ENCODE measurements around the gene IFITM10. TPM values are rescaled to one million over a fixed set of nuclear protein-coding genes. Genes with fewer than 3 reads are reported as not detected.

IFITM10 gene
- total and polyA plus RNA-seq, 12 donors, result 0.28 to 267 (median 31.6) TPM

GRCh38 chr11:1732418-1733008, 17.9 kb downstream of the IFITM10 start:
- H3K27ac ChIP-seq, result no peak overlapping the region
- DNase-seq, result peak in 3 of 7 donors; percentile 11 to 54 (median 19)
- H3K4me1 ChIP-seq (replicated peaks in 1 of 2), result no peaks in the 10 kb centered on the region
- H3K9me3 ChIP-seq (replicated peaks in 1 of 3), result peaks cover 0 to 9% (median 0%) of the 10 kb centered on the region in 3 donors
- TF ChIP-seq CTCF (IDR thresholded peaks at IDR 0.05) (no peak), POLR2A (IDR thresholded peaks at IDR 0.05) (no peak)
- H3K4me3 ChIP-seq, result no peak overlapping the region
- intact Hi-C loops (cut with DNase I), result no loop called here
- peaks cover 22% of the 10 kb centered on the region for H3K27me3 ChIP-seq
- WGBS, 4 donors, result 27 to 65% (median 44%) methylated on average over 5 to 13 of the region's 13 CpGs
- H3K36me3 ChIP-seq (replicated peaks in 1 of 2), result no peaks in the 10 kb centered on the region

- peaks cover 23% of the 10 kb centered on the region for H3K27me3 ChIP-seq
- TF ChIP-seq POLR2A (IDR thresholded peaks at IDR 0.05), result no peak
- TF ChIP-seq CTCF (IDR thresholded peaks at IDR 0.05), result no peak
- H3K4me3 ChIP-seq, result no peak overlapping the region
- peak in 3 of 7 donors; percentile 2 to 41 (median 4) for DNase-seq
- no peak overlapping the region for H3K27ac ChIP-seq
- WGBS, 4 donors, result 75 to 81% (median 78%) methylated on average over 5 of the region's 5 CpGs
- H3K9me3 ChIP-seq (replicated peaks in 1 of 3), result no peaks in the 10 kb centered on the region
- H3K4me1 ChIP-seq (replicated peaks in 1 of 2), result no peaks in the 10 kb centered on the region
- H3K36me3 ChIP-seq (replicated peaks in 1 of 2), result no peaks in the 10 kb centered on the region
- intact Hi-C loops (cut with DNase I), result no loop called here
These were observed 18.8 kb downstream of the IFITM10 start for GRCh38 chr11:1731451-1732059.

- WGBS, 4 donors, result 50 to 58% (median 51%) methylated on average over 11 of the region's 11 CpGs
- Histone ChIP-seq H3K36me3 (replicated peaks in 1 of 2) (no peaks in the 10 kb centered on the region), H3K27me3 (peaks cover 23% of the 10 kb centered on the region), H3K4me1 (replicated peaks in 1 of 2) (no peaks in the 10 kb centered on the region), H3K27ac (no peak overlapping the region), H3K4me3 (no peak overlapping the region), H3K9me3 (replicated peaks in 1 of 3) (no peaks in the 10 kb centered on the region)
- DNase-seq, result peak in 4 of 7 donors; percentile 9 to 21 (median 16)
- intact Hi-C loops (cut with DNase I), result no loop called here
- TF ChIP-seq POLR2A (IDR thresholded peaks at IDR 0.05) (no peak), CTCF (IDR thresholded peaks at IDR 0.05) (no peak)
These were observed 20.3 kb downstream of the IFITM10 start for GRCh38 chr11:1730059-1730629.

GRCh38 chr11:1729692-1730011, 20.7 kb downstream of the IFITM10 start:
- Histone ChIP-seq H3K4me3 (no peak overlapping the region), H3K36me3 (replicated peaks in 1 of 2) (no peaks in the 10 kb centered on the region), H3K27me3 (peaks cover 23% of the 10 kb centered on the region), H3K27ac (no peak overlapping the region), H3K4me1 (replicated peaks in 1 of 2) (no peaks in the 10 kb centered on the region), H3K9me3 (replicated peaks in 1 of 3) (no peaks in the 10 kb centered on the region)
- intact Hi-C loops (cut with DNase I), result no loop called here
- DNase-seq, result peak in 1 of 7 donors; percentile 5
- WGBS, 4 donors, result 54 to 75% (median 64%) methylated on average over 9 of the region's 9 CpGs
- no peak for TF ChIP-seq POLR2A (IDR thresholded peaks at IDR 0.05)
- no peak for TF ChIP-seq CTCF (IDR thresholded peaks at IDR 0.05)
